SIG-M5 (cell line): Measurements from ENCODE around the gene ACAD10.
"Not testable (repeated sequence)": the region's sequence is repeated elsewhere in the genome, so short reads cannot be mapped to it uniquely, and the experiment has no call there.

Experiments used
- DNase-seq: peaks from one replicate; lab custom pipeline; 2025; lab: John Stamatoyannopoulos, UW

ACAD10 gene

GRCh38 chr12:111685811-111686573, at the start of gene ACAD10, which contains the start of gene BRAP:
ACAD10 (plus strand) TSS chr12:111686053; CDS start chr12:111692710, 6,657 bp downstream.
BRAP (minus strand) TSS chr12:111685956; CDS start chr12:111685792, 164 bp downstream.
- peak; percentile 71 for DNase-seq

DNA sequence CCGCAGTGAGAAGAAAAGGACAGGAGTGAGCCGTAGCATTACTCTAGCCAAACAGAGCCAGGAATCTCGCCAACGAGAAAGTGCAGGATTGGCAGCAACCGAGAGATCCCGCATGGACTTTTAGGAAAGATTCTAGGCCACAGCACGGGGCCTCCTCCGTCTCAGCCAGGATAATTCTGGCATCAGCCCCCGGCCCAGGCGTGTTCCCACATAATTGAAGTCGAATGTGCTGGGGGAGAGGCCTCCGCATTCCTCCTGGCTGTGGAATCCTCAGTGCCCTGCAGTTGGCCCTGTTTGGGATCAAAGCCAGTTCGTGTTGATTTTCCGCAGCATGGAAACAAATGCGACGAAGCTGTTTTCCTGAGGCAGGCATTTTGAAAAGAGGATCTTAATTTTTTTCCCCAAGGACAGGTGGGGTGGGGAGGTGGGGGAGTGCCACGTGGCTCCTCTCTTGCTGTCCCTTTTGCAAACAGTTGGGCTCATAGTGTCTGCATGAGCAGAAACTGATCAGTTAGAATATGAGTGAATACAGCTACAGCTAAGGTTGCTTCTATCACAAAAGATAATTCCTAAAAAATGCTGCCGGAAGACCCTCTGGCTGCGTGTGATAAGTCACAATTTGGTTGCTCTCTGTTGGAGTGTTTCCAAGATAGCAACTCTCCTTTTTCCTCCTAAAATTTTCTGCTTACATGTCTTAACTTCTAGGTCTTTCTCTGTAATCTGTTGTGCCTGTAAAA, 49.5 kb upstream of the ACAD10 start:
- no peak for DNase-seq

DNA sequence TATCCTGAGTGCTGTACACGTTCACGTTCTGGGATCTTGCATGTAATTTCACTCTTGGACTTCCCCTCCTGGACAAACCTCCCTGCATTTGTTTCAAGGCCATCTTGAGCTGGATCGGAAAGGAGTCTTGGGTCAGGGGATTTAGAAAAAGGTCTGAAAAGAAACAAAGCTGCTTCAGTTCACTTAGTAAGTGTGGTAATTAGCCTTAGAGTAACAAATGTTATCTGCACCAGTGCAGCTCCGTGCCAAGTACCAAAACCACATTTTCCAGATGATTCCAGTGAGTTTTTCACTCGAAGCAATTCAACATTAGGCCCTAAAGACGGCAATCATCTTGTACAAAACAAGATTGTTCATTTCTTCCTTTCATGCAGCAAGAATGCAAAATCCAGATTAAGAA, 47.3 kb upstream of the ACAD10 start:
- DNase-seq: no peak

DNA sequence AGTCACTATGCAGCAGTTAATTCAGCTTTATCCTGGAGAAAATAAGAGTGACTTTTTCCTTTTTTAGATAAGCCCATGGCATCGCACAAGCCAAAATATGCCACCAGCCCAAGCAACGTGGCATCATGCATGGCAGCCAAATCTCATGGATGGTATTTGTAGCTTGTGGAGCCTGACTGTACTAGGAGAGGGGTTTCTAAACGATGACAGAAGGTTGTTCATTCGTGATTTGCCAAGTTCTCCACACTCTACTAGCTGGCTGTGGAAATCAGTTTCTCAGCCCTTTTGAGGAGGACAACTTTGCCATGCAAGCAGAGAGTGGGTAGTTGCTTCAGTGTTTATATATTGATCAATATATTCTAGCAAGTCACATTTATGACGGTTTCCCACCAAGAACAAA, 45.3 kb upstream of the ACAD10 start:
- DNase-seq: no peak

- DNase-seq: no peak
These were observed 43.0 kb upstream of the ACAD10 start for GRCh38 chr12:111642681-111643426.

GRCh38 chr12:111643427-111643826, 42.4 kb upstream of the ACAD10 start:
- no peak for DNase-seq

- DNase-seq: no peak
These were observed 40.4 kb upstream of the ACAD10 start for GRCh38 chr12:111645433-111645832.

DNA sequence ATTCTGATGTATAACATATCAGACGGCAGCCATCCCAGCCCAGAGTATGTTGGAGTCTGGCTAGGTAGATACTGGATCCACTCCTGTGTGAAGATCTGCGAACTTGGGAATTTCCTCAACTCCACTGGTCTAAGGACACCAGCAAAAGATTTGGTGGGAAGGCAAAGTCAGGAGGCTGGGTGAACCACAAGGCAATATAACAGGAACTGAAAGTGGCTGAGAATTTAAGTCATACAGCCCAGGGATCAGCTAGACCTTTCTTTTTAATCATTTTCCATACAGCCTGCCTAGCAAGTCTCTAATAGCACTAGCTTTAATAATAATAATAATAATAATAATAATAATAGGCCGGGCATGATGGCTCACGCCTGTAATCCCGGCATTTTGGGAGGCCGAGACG, 34.9 kb upstream of the ACAD10 start:
- no peak for DNase-seq

GRCh38 chr12:111652530-111652929, 33.3 kb upstream of the ACAD10 start:
- not testable (repeated sequence) for DNase-seq

DNA sequence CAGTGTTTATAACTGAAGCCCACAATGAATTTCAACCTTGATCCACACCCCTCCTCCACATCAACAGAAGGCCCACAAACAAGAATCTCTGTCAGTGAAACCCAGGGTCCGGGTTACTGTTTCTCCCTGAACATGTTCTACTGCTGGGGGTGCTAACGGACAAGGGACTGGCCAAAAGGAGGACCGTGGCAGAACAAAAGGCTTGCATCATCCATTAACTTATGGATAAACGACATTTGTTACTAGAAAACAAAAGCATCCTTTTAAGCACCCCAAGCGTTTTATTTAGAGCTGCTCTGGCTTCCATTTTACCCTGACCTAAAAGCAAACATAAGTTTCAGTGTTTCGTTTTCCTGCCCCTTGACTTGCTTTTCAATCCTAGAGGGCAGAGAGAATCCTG, 32.3 kb upstream of the ACAD10 start:
- no peak for DNase-seq

DNA sequence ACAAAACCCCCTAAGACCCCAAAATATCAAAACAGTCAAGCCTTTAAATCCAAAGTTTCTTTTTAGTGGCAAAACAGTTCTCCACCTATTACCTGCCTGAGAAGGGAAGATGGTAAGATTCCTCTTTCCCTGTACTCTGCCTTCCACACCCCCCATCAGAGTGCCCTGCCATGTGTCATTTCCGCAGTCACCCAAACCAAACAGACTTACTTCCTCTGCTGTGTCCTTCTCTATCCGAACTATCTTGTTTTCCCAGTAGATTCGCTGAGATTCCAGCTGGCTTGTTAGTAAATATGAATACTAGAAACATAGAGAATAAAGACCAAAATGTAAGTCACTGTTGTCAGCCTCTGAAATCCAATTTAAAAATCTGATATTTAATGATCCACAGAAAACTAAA, 30.5 kb upstream of the ACAD10 start:
- DNase-seq: no peak

GRCh38 chr12:111656016-111656415, 29.8 kb upstream of the ACAD10 start:
- no peak for DNase-seq

DNA sequence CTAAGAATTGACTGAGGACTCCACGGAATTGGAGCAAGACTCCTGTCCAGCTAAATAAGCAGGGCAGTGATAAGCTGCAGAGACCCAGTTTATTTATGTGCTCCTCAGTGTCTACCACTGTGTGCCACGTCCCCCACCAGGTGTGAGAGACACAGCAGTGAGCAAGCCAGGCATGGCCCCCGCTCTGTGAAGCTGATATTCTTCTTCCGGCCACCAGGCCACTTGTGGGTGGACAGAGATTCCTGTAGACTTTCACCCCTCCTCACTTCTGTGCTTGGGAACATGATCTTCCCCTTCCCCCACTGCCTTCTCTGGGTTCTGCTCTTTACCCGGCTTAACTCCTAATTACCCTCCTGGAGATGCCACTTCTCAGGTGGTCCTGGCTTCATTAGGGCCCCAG, 21.4 kb upstream of the ACAD10 start:
- no peak for DNase-seq

DNA sequence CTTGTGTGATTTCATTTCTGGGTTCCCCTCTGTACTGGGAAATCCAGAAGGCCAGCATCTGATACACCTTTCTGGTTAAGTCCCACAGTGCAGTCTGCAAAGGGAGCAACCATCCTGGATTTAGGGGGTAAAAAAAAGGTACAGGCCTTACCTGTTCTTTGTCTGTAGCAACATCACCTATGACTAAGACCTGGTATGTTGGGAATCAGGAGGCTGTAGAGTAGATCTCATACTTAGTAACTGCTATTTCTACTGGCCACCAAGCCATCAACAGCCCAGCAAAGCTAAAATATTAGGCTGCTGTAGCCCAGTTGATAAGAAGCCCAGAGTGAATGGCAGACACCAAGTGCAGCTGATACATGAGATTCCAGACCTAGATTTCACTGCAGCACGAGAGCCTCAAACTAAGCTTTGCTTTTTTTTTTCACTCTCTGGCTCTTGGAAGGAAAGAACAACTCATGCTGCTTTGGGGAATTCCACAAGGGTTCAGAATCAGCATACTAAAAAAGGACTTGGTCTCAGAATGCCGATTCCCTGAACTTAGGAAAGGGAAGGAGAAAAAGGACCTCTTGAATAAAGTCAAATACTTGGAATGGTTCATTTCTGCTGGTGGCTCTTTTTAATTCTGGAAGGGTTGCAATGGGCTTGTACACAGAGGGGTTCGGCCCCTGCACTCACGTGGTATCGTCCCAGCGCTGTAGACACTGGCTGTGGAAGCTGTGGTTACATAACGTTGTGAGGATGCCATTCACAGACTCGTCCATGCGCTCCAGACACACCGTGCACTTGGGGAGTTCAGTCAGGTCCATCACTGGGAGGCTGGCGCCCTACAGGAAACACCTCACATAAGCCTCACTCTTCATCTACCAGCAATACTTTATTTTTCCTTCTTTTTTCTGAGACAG, 20.6 kb upstream of the ACAD10 start:
- DNase-seq: no peak

- no peak for DNase-seq
These were observed 13.0 kb upstream of the ACAD10 start for GRCh38 chr12:111672822-111673381.

DNA sequence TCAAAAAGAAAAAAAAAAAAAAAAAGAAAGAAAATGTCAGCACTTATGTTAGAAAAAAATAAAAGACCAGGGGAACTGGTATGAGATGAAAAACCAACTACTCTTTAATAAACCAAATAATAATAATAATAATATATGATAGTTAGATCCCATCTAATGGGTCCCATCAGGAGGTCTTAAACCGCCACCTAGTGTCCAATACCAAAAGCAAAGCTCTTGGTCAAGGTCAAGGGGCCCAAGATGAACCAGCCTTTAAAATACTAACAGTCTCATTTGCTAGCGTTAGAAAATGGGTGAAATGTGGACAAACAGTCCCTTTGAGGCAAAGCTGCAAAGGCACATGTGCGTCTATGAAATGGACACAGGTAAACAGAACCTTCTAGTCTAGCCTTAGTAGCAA, 12.3 kb upstream of the ACAD10 start:
- no peak for DNase-seq

DNA sequence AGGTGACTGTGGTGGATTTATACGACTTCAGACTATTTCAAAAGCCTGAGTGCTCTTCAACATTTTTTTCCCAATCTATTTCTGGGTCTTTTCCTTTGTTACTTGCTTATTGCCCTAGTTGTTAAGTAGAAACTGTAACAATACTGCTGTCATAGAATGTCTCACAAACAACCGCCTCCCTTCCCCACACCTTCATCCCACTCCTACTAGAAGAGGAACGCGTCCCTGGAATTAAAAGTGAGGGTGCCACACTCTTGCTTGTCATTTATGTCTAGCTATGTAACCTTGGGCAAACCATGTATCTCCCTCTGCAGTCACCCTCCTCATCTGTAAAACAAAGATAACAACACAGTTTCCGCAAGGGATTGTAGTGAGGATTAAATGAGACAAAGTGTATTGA, 8.7 kb upstream of the ACAD10 start:
- DNase-seq: no peak

DNA sequence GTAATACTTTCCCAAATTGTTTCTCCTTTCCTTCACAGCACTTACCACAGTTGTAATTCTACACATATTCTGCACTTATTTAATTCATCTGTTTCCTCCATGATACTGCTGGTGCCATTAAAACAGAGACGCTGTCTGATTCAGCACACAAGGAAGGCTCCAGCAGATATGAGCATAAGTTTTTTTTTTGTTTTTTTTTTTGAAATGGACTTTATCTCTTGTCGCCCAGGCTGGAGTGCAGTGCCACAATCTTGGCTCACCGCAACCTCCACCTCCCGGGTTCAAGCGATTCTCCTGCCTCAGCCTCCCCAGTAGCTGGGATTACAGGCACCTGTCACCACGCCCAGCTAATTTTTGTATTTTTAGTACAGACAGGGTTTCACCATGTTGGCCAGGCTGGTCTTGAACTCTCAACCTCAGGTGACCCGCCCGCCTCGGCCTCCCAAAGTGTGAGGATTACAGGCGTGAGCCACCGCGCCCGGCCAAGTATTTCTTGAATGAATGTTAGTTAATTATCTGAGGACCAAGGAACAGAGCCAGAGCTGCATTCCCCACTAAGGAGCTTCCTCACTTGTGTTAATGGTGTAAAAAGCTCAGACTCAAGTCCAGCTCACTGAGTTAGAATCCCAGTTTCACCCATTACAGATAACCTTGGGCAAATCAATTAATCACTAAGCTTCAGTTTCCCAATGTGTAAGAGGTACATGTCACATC, 1.2 kb upstream of the ACAD10 start:
- not testable (repeated sequence) for DNase-seq

GRCh38 chr12:111685322-111685810, 487 bp upstream of the ACAD10 start:
- no peak for DNase-seq

- no peak for DNase-seq
These were observed 787 bp downstream of the ACAD10 start for GRCh38 chr12:111686574-111687105.
